OCI-M2 (cell line): ENCODE data around the gene MKLN1.
"Not testable (repeated sequence)": the region's sequence is repeated elsewhere in the genome, so short reads cannot be mapped to it uniquely, and the experiment has no call there.

Source experiments
- DNase-seq: peaks from one replicate; lab custom pipeline; 2025; ENCODE audit not compliant: unreplicated experiment; lab: John Stamatoyannopoulos, UW

MKLN1 gene

GRCh38 chr7:131455546-131455945, 127.9 kb downstream of the MKLN1 start:
- no peak for DNase-seq

- no peak for DNase-seq
These were observed 128.7 kb downstream of the MKLN1 start for GRCh38 chr7:131456338-131456737.

- no peak for DNase-seq
These were observed 131.6 kb downstream of the MKLN1 start for GRCh38 chr7:131459256-131459655.

- no peak for DNase-seq
These were observed 134.4 kb downstream of the MKLN1 start for GRCh38 chr7:131462059-131462458.

- DNase-seq = not testable (repeated sequence)
These were observed 135.0 kb downstream of the MKLN1 start for GRCh38 chr7:131462715-131463114.

- DNase-seq = no peak
These were observed 139.2 kb downstream of the MKLN1 start for GRCh38 chr7:131466735-131467365.

- no peak for DNase-seq
These were observed 140.1 kb downstream of the MKLN1 start for GRCh38 chr7:131467788-131468187.

- no peak for DNase-seq
These were observed 143.8 kb downstream of the MKLN1 start for GRCh38 chr7:131471250-131472004.

- no peak for DNase-seq
These were observed 149.1 kb downstream of the MKLN1 start for GRCh38 chr7:131476740-131477139.

GRCh38 chr7:131480384-131481315, 153.0 kb downstream of the MKLN1 start:
- no peak for DNase-seq

- no peak for DNase-seq
These were observed 155.1 kb downstream of the MKLN1 start for GRCh38 chr7:131482800-131483199.

GRCh38 chr7:131483586-131483985, 155.9 kb downstream of the MKLN1 start:
- DNase-seq = no peak

GRCh38 chr7:131486346-131486745, 158.7 kb downstream of the MKLN1 start:
- DNase-seq = no peak

- DNase-seq = no peak
These were observed 159.5 kb downstream of the MKLN1 start for GRCh38 chr7:131487217-131487616.

- DNase-seq = no peak
These were observed 160.7 kb downstream of the MKLN1 start for GRCh38 chr7:131488361-131488760.

GRCh38 chr7:131489196-131489595, 161.5 kb downstream of the MKLN1 start:
- DNase-seq = no peak

- no peak for DNase-seq
These were observed 162.2 kb downstream of the MKLN1 start for GRCh38 chr7:131489881-131490280.

GRCh38 chr7:131493081-131493480, 165.4 kb downstream of the MKLN1 start:
- DNase-seq = no peak

GRCh38 chr7:131493581-131493980, 165.9 kb downstream of the MKLN1 start:
- no peak for DNase-seq

GRCh38 chr7:131494182-131494581, 166.5 kb downstream of the MKLN1 start:
- no peak for DNase-seq

GRCh38 chr7:131495669-131496498, 168.2 kb downstream of the MKLN1 start:
- DNase-seq = no peak
